ENCODE data around the gene PGM3.

DNA sequence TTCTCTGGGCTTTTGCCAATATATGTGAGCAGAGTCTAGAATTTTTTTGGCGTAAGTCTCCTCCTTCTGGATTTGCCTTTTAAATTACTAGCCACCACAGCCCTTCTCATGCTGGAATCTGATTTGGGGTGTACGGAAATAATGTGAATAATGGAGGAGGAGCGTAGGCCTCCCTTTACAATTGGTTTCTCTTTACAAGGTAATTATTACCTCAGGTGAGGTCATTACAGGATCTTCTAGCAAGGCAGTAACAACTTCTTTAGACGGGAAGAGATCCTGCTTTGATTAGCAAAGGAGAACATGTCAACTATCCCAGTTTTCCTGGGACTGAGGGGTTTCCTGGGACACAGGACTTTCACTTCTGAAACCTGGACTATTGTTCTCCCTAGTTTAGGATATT, 9.0 kb upstream of the PGM3 start:
- TF ChIP-seq, protein P1, sequence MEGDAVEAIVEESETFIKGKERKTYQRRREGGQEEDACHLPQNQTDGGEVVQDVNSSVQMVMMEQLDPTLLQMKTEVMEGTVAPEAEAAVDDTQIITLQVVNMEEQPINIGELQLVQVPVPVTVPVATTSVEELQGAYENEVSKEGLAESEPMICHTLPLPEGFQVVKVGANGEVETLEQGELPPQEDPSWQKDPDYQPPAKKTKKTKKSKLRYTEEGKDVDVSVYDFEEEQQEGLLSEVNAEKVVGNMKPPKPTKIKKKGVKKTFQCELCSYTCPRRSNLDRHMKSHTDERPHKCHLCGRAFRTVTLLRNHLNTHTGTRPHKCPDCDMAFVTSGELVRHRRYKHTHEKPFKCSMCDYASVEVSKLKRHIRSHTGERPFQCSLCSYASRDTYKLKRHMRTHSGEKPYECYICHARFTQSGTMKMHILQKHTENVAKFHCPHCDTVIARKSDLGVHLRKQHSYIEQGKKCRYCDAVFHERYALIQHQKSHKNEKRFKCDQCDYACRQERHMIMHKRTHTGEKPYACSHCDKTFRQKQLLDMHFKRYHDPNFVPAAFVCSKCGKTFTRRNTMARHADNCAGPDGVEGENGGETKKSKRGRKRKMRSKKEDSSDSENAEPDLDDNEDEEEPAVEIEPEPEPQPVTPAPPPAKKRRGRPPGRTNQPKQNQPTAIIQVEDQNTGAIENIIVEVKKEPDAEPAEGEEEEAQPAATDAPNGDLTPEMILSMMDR (IDR thresholded peaks at IDR 0.05; ENCODE audit: insufficient read depth, low read length, poor library complexity, severe bottlenecking): no peak
- TF ChIP-seq EZH2phosphoT487 (conservative IDR thresholded peaks at IDR 0.05; ENCODE audit: low read length): no peak
